Panc1 (cell line): Measurements from ENCODE around the gene GPHA2. TPM values are rescaled to one million over a fixed set of nuclear protein-coding genes. Genes with fewer than 3 reads are reported as not detected.

Experiments used
- ATAC-seq: fragments of 200-7000 bp; cut with Tn5 transposase; 2 replicates; pipeline ENCODE4 v1.9.1; 2020; ENCODE audit warnings: mild to moderate bottlenecking, moderate library complexity
- BruUV-seq: library from RNA; stranded (reverse); fragments of 400-500 nt; replicated peaks from 2 replicates; lab custom pipeline; 2021; lab: Mats Ljungman, UMichigan
- CTCF ChIA-PET: fragments of 300-600 bp; sonication (Branson Sonifier 250); formaldehyde crosslinking; loops from one replicate; lab custom pipeline; 2022; ENCODE audit warnings: antibody characterized with exemption; lab: Charles Lee
- POLR2A ChIA-PET: fragments of 300-600 bp; sonication (Branson Sonifier 250); formaldehyde crosslinking; loops from one replicate; lab custom pipeline; 2022; ENCODE audit warnings: antibody characterized with exemption; lab: Charles Lee
- DNase-seq: peaks from one replicate; pipeline ENCODE4 v3.0.0-alpha.2; 2010; ENCODE audit warnings: low read depth, low spot score
- H3K27ac ChIP-seq: 2 replicates; pipeline ENCODE4 v1.5.1; 2011; ENCODE audit warnings: mild to moderate bottlenecking, low read length, inconsistent platforms
- H3K27me3 ChIP-seq: fragments of 200-500 bp; sonication (Bioruptor generic); 2 replicates; pipeline ENCODE4 v1.6.0; 2014; ENCODE audit warnings: low read length, inconsistent platforms; ENCODE audit not compliant: control insufficient read depth, insufficient read depth
- H3K36me3 ChIP-seq: fragments of 200-500 bp; sonication (Bioruptor generic); 2 replicates; pipeline ENCODE4 v1.5.1; 2014; ENCODE audit warnings: inconsistent platforms, mild to moderate bottlenecking, low read length, moderate library complexity; ENCODE audit not compliant: control insufficient read depth, insufficient read depth
- H3K4me1 ChIP-seq: 2 replicates; pipeline ENCODE4 v1.5.1; 2011; ENCODE audit warnings: inconsistent platforms, mild to moderate bottlenecking, low read length, moderate library complexity; ENCODE audit not compliant: control insufficient read depth, insufficient read depth
- H3K4me3 ChIP-seq, 2 experiments: 2 replicates each; pipeline ENCODE4 v1.5.1; 2011 to 2012; ENCODE audit warnings: low read depth in 2 of 2, low read length in 2 of 2, mild to moderate bottlenecking in 2 of 2, inconsistent platforms in 1 of 2, moderate library complexity in 1 of 2
- H3K9me3 ChIP-seq: fragments of 200-500 bp; sonication (Bioruptor generic); 2 replicates; pipeline ENCODE4 v1.5.1; 2014; ENCODE audit warnings: low read depth, mild to moderate bottlenecking, inconsistent platforms, low read length, moderate library complexity; ENCODE audit not compliant: control insufficient read depth, insufficient read depth
- CTCF ChIP-seq: fragments of 450-650 bp; IDR thresholded peaks from 2 replicates; pipeline ENCODE4 v1.5.1; 2017; ENCODE audit warnings: mild to moderate bottlenecking
- POLR2AphosphoS5 ChIP-seq: IDR thresholded peaks from 2 replicates; pipeline ENCODE4 v1.6.1; 2012; ENCODE audit warnings: mild to moderate bottlenecking, low read depth, low read length, moderate library complexity
- SIN3A ChIP-seq: IDR thresholded peaks from 2 replicates; pipeline ENCODE4 v1.6.1; 2012; ENCODE audit warnings: low read depth, mild to moderate bottlenecking, low read length, moderate library complexity, borderline replicate concordance; ENCODE audit not compliant: insufficient read depth
- TCF7L2 ChIP-seq: IDR thresholded peaks from 2 replicates; pipeline ENCODE4 v1.6.1; 2011; ENCODE audit warnings: mild to moderate bottlenecking, low read depth, low read length, inconsistent platforms
- in situ Hi-C: cut with HindIII; loops from 2 replicates; pipeline ENCODE4 v1.10.0; 2016; ENCODE audit warnings: low sequenced_read_pairs, low pct_unique_long_range_greater_than_20kb
- intact Hi-C: fragments of 100-400 bp; cut with micrococcal nuclease; formaldehyde crosslinking; loops from one replicate; pipeline ENCODE4 v1.10.0; 2022; ENCODE audit not compliant: unreplicated experiment
- total RNA-seq: library from RNA; stranded (reverse); gene quantifications from one replicate; pipeline ENCODE4 v1.2.1, GENCODE V29; 2021; ENCODE audit not compliant: unreplicated experiment
- TF ChIP-seq, protein P1 (sequence below), 2 experiments: IDR thresholded peaks; 2 replicates each; pipeline ENCODE4 v1.6.1; 2011 to 2012; ENCODE audit warnings: low read depth in 2 of 2, control low read depth in 1 of 2, low read length in 1 of 2, mild to moderate bottlenecking in 1 of 2, moderate library complexity in 1 of 2; ENCODE audit not compliant: insufficient read depth in 1 of 2

Gene GPHA2
- total RNA-seq, 1 experiment from 2014 or later, result not detected

- ATAC-seq (no peak), DNase-seq (no peak)
- H3K4me3 ChIP-seq, result no peak overlapping the region
- no peaks in the 10 kb centered on the region for H3K36me3 ChIP-seq
- no peaks in the 10 kb centered on the region for H3K9me3 ChIP-seq
- TF ChIP-seq CTCF, result no peak
- TF ChIP-seq, protein P1, sequence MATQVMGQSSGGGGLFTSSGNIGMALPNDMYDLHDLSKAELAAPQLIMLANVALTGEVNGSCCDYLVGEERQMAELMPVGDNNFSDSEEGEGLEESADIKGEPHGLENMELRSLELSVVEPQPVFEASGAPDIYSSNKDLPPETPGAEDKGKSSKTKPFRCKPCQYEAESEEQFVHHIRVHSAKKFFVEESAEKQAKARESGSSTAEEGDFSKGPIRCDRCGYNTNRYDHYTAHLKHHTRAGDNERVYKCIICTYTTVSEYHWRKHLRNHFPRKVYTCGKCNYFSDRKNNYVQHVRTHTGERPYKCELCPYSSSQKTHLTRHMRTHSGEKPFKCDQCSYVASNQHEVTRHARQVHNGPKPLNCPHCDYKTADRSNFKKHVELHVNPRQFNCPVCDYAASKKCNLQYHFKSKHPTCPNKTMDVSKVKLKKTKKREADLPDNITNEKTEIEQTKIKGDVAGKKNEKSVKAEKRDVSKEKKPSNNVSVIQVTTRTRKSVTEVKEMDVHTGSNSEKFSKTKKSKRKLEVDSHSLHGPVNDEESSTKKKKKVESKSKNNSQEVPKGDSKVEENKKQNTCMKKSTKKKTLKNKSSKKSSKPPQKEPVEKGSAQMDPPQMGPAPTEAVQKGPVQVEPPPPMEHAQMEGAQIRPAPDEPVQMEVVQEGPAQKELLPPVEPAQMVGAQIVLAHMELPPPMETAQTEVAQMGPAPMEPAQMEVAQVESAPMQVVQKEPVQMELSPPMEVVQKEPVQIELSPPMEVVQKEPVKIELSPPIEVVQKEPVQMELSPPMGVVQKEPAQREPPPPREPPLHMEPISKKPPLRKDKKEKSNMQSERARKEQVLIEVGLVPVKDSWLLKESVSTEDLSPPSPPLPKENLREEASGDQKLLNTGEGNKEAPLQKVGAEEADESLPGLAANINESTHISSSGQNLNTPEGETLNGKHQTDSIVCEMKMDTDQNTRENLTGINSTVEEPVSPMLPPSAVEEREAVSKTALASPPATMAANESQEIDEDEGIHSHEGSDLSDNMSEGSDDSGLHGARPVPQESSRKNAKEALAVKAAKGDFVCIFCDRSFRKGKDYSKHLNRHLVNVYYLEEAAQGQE (IDR thresholded peaks at IDR 0.05; ENCODE audit: insufficient read depth in 1 of 2, low read depth in 2 of 2, low read length in 1 of 2), result no peak
- TF ChIP-seq TCF7L2, result no peak
- H3K27me3 ChIP-seq, result no peaks in the 10 kb centered on the region
- POLR2A ChIA-PET, result no interaction called here
- H3K27ac ChIP-seq, result no peak overlapping the region
- intact Hi-C loops (no loop called here), in situ Hi-C loops (no loop called here)
- no TSS peak for BruUV-seq
- no peaks in the 10 kb centered on the region for H3K4me1 ChIP-seq
- CTCF ChIA-PET, result no interaction called here
Measured at GRCh38 chr11:64933935-64934681, 1.6 kb downstream of the GPHA2 start.

DNA sequence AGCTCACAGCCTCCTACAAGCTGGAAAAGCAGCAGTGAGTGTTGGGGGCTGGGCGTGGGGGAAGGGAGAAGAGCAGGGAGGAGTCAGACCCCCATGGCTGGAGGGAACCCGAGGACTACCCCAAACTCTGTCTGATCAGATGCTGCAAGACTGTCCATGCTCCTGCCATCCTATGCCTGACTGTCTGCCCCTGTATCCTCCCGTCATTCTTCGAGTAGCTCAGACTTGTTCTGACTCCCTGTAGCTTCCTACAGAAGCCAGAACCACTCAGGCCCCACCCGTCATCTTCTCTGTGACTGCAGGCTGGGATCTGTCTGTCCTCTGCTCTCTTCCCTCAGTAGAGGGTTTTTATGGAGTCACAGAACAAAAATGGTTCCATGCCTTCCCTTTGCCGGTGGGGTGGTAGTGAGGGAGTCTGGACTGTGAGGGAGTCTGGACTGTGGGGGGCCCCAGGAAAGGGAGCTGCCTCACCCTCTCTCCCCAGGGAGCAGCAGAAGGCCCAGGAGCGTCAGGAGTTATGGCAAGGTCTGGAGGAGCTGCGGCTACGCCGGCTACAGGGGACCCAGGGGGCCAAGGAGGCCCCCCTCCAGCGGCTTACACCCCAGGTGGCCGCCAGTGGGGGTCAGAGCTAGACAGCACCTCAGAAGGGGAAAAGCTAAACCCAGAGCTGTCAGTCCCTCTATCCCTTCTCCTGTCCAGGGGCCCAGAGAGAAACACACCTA is 2.3 kb downstream of the GPHA2 start:
- Histone ChIP-seq H3K4me1 (no peaks in the 10 kb centered on the region), H3K4me3 (no peak overlapping the region), H3K27ac (no peak overlapping the region), H3K27me3 (no peaks in the 10 kb centered on the region), H3K9me3 (no peaks in the 10 kb centered on the region), H3K36me3 (no peaks in the 10 kb centered on the region)
- DNase-seq (no peak), ATAC-seq (no peak; the same call in 1 of the 2 replicates)
- in situ Hi-C loops, result no loop called here
- no TSS peak for BruUV-seq
- TF ChIP-seq, protein P1 (IDR thresholded peaks at IDR 0.05; ENCODE audit: insufficient read depth in 1 of 2, low read depth in 2 of 2, low read length in 1 of 2), result no peak
- no peak for TF ChIP-seq TCF7L2
- TF ChIP-seq CTCF, result no peak
- no peak for TF ChIP-seq SIN3A
- no peak for TF ChIP-seq POLR2AphosphoS5
- POLR2A ChIA-PET, result no interaction called here
- CTCF ChIA-PET, result no interaction called here
- intact Hi-C loops, result no loop called here
